Activated gamma-delta T cell treated with Interleukin-2 at 50 U/mL for 16 hours (primary cell): ENCODE results near the gene EFR3B.
"Not testable (repeated sequence)": the region's sequence is repeated elsewhere in the genome, so short reads cannot be mapped to it uniquely, and the experiment has no call there.

ENCODE experiments used
- DNase-seq: peaks from one replicate; pipeline ENCODE4 v3.0.0-alpha.2; 2020

EFR3B gene

DNA sequence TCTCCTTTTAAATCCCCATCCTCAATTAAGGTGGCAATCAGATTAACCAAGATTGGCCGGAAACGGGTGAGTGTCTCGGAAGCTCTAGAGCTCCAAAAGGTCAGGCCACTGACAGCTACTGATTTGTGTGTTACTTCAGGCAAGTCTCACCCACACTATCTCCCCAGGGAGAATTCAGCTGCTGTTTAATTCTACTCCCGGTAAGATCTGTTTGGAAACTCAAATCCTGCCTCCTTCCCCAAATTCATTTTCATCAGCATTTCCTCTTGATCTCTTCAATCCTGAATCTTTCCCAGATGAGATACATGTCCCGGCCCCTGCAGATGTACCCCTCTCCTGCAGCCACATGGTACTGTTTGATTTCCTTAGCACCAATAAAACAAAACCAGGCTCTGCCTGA is 34.9 kb downstream of the EFR3B start:
- DNase-seq: no peak

DNA sequence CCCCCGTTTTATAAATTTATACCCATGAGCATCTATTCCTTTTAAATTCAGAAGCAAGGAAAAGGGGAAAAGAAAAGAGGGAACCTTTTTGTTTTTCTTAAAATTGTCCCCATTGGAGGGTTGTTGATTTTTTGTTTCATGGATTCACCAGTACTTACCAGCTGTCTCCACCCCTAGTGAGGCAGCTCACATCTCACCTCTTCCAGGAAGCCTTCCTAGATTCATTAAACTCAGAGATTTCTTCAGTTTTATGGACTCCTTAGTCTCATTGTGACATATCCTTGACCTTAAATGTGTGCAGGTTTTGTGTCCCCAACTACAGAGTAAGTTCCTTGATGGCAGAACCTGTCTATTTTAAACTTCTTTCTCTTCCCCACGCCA is 35.9 kb downstream of the EFR3B start:
- DNase-seq: no peak

GRCh38 chr2:25078170-25079049 is 36.5 kb downstream of the EFR3B start:
- no peak for DNase-seq

- no peak for DNase-seq
These were observed 37.3 kb downstream of the EFR3B start for GRCh38 chr2:25079050-25079635.

- DNase-seq: no peak
These were observed 39.4 kb downstream of the EFR3B start for GRCh38 chr2:25081237-25081790.

GRCh38 chr2:25082002-25082622 is 40.2 kb downstream of the EFR3B start:
- DNase-seq: no peak

DNA sequence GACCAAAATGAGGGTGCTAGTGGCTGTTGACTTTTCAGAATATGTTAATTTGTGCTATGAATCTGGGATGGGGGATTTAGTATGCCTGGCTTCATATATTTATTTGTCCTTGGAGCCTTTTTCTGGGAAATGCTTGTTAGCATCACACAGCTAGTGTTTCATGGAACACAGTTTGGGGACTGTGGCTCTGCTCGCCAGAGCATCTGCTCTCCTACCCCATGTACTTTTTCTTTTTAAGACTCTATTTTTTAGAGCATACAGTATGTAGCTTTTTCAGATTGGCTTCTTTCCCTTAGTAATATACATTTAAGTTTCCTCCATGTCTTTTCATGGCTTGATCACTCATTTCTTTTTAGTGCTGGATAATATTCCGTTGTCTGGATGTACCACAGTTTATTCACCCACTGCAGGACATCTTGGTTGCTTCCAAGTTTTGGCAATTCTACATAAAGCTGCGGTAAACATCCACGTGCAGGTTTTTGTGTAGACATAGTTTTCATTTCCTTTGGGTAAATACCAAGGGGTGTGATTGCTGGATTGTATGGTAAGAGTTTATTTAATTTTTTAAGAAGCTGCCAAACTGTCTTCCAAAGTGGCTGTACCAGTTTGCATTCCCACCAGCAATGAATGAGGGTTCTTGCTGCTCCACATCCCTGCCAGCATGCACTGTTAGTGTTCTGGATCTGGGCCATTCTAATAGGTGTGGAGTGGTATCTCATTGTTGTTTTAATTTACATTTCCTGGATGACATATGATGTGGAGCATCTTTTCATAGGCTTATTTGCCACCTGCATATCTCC is 44.1 kb downstream of the EFR3B start:
- DNase-seq: no peak

DNA sequence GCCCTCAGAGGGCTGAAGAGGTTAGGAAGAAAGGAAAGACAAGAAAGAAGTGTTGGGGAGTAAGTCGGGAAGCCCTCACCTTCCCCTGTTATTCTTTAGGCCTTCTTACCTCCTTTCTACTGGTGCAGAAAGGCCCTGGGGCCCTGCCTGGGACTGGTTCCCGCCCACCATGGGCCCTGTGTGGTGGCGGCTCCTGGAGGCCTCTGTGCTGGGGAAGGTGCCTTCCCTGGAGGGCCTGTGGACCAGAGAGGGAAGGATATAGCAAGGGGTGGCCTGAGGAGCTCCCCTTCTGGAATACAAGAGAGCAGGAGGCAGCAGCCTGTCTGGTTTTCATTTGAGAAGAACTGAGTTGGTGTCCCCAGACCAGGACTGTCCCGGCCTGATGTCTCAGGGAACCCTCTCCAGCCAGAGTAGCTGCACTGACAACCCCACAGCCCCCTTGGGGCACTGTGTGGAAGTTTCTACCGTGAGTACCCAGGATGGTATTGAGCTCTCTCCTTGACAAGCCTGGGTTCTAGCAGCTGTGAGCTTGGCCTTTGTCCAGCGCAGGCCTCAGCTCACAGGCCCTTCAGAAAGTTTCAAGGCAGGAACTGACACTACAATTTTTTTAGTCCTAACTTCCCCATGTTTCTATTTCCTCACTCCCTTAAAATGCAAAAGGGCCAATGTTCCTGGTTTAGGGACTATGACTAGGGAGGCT is 47.1 kb downstream of the EFR3B start:
- DNase-seq: no peak

DNA sequence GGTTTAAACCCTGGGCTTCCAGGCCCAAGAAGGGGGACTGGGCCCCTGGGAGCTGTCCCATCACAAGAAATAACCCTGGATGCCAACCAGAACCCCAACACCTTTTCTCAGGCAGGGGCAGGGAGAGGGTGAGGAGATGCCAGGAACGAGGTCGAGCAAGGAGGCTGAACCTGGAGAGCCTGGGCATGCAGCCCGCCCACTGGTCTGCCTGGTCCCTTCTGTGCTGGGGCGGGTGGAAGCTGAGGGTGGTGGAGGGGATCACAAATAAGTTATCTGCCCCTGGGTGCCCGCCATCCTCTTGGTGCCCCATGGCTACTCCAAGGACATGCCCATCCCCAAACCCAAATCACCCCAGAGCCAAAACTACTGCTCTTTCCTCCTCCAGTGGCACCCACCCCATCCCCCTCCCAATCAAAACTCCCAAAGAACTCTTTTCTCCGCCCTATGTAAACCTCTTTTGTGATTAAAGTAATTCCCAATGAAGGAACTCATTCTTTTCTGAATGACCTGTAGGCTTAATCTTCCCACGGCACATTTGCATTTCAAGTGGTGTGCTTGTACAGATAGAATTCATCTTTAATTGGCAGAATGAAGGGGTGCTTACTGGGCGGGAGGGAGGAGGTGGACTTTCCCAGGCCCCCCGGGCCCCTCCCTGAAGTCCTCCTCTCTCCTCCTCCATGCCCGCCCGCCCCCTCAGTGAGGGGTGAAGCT is 47.9 kb downstream of the EFR3B start:
- no peak for DNase-seq

GRCh38 chr2:25090801-25091200 is 48.9 kb downstream of the EFR3B start:
- DNase-seq: no peak

GRCh38 chr2:25091265-25091664 is 49.4 kb downstream of the EFR3B start:
- no peak for DNase-seq

- DNase-seq: no peak
These were observed 56.2 kb downstream of the EFR3B start for GRCh38 chr2:25098056-25098455.

- no peak for DNase-seq
These were observed 57.0 kb downstream of the EFR3B start for GRCh38 chr2:25098670-25099486.

- not testable (repeated sequence) for DNase-seq
These were observed 60.5 kb downstream of the EFR3B start for GRCh38 chr2:25102352-25102751.

- no peak for DNase-seq
These were observed 61.5 kb downstream of the EFR3B start for GRCh38 chr2:25103287-25103871.

GRCh38 chr2:25104736-25105135 is 62.9 kb downstream of the EFR3B start:
- no peak for DNase-seq

- no peak for DNase-seq
These were observed 63.6 kb downstream of the EFR3B start for GRCh38 chr2:25105336-25106085.

DNA sequence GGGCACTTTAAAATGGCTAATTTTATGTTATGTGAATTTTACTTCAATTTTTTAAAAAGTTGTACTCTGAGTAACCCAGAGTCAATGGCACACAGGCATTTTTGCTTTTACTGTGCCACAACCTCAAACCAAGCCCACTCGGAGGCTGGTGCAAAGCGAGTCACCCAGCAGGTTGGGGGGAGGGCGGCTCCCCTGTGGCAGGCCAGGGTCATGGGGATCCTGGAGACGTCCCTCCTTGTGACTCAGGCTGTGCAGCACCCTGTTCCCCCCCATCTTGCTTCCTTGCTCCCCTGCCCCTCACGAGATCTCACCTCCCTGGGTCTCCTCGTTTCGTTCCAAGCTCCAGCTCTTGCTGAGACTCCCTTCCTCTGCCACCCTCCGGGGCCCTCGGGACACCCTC is 67.9 kb downstream of the EFR3B start:
- no peak for DNase-seq

GRCh38 chr2:25112113-25112512 is 70.2 kb downstream of the EFR3B start:
- DNase-seq: no peak
